Measurements from ENCODE around the gene DKK2.

DNA sequence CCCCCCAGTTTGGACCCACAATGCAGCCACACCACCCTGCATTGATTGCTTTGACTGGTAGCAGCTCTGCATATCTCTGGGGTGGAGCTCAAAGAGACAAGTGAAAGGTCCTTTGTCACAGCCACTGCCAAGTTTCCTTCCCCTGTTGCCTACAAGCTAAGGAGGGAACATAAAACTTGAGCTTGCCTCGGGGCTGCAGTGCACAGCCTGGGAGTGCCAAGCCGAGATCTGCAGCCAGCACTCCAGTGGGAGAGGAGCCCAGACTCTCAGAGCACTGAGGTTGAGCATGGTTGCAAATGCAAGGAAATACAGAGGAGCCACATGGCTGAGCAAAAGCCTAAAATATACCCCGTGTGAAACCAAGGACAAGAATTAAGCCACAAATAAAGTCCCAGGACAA lies 142.2 kb downstream of the DKK2 start:
- TF ChIP-seq, protein P1, sequence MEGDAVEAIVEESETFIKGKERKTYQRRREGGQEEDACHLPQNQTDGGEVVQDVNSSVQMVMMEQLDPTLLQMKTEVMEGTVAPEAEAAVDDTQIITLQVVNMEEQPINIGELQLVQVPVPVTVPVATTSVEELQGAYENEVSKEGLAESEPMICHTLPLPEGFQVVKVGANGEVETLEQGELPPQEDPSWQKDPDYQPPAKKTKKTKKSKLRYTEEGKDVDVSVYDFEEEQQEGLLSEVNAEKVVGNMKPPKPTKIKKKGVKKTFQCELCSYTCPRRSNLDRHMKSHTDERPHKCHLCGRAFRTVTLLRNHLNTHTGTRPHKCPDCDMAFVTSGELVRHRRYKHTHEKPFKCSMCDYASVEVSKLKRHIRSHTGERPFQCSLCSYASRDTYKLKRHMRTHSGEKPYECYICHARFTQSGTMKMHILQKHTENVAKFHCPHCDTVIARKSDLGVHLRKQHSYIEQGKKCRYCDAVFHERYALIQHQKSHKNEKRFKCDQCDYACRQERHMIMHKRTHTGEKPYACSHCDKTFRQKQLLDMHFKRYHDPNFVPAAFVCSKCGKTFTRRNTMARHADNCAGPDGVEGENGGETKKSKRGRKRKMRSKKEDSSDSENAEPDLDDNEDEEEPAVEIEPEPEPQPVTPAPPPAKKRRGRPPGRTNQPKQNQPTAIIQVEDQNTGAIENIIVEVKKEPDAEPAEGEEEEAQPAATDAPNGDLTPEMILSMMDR (IDR thresholded peaks at IDR 0.05; ENCODE audit: low read length): no peak
- TF ChIP-seq EZH2 (IDR thresholded peaks at IDR 0.05; ENCODE audit: borderline replicate concordance, low read length): no peak
